Nephron progenitor cell (in vitro differentiated cells): ENCODE measurements around the gene CSF1R.
A peak's percentile ranks its signal among the peaks of the same experiment; 100 is the strongest.
"Not testable (repeated sequence)": the region's sequence is repeated elsewhere in the genome, so short reads cannot be mapped to it uniquely, and the experiment has no call there.

ENCODE experiments used
- DNase-seq: peaks from one replicate; pipeline ENCODE4 v3.0.0; 2021
- H3K27ac Mint-ChIP-seq: 2 replicates; pipeline ENCODE4 v1.8.0; 2021; ENCODE audit warnings: mild to moderate bottlenecking, moderate library complexity, mixed read lengths
- H3K27me3 Mint-ChIP-seq: 2 replicates; pipeline ENCODE4 v1.8.0; 2021; ENCODE audit warnings: mild to moderate bottlenecking, low read depth, mixed read lengths; ENCODE audit not compliant: poor library complexity
- H3K36me3 Mint-ChIP-seq: 2 replicates; pipeline ENCODE4 v1.8.0; 2021; ENCODE audit warnings: low read depth, mixed read lengths
- H3K4me1 Mint-ChIP-seq: 2 replicates; pipeline ENCODE4 v1.8.0; 2021; ENCODE audit warnings: mixed read lengths
- H3K4me3 Mint-ChIP-seq: 2 replicates; pipeline ENCODE4 v1.8.0; 2021; ENCODE audit warnings: mild to moderate bottlenecking, moderate library complexity, mixed read lengths
- H3K9me3 Mint-ChIP-seq: 2 replicates; pipeline ENCODE4 v1.8.0; 2021; ENCODE audit warnings: mild to moderate bottlenecking, moderate library complexity, mixed read lengths
- TF ChIP-seq, protein P1 (sequence below): fragments of 200-600 bp; sonication (generic); IDR thresholded peaks from 2 replicates; pipeline ENCODE4 v1.5.0; 2021; ENCODE audit warnings: antibody characterized with exemption

Gene CSF1R

GRCh38 chr5:150034662-150035061 is 51.7 kb downstream of the CSF1R start:
- H3K9me3 Mint-ChIP-seq: no peaks in the 10 kb centered on the region
- no peak overlapping the region for H3K27ac Mint-ChIP-seq
- H3K27me3 Mint-ChIP-seq: no peaks in the 10 kb centered on the region
- H3K36me3 Mint-ChIP-seq: peaks cover 59% of the 10 kb centered on the region
- peaks cover 5% of the 10 kb centered on the region for H3K4me1 Mint-ChIP-seq
- TF ChIP-seq, protein P1, sequence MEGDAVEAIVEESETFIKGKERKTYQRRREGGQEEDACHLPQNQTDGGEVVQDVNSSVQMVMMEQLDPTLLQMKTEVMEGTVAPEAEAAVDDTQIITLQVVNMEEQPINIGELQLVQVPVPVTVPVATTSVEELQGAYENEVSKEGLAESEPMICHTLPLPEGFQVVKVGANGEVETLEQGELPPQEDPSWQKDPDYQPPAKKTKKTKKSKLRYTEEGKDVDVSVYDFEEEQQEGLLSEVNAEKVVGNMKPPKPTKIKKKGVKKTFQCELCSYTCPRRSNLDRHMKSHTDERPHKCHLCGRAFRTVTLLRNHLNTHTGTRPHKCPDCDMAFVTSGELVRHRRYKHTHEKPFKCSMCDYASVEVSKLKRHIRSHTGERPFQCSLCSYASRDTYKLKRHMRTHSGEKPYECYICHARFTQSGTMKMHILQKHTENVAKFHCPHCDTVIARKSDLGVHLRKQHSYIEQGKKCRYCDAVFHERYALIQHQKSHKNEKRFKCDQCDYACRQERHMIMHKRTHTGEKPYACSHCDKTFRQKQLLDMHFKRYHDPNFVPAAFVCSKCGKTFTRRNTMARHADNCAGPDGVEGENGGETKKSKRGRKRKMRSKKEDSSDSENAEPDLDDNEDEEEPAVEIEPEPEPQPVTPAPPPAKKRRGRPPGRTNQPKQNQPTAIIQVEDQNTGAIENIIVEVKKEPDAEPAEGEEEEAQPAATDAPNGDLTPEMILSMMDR: no peak
- no peak overlapping the region for H3K4me3 Mint-ChIP-seq
- no peak for DNase-seq

DNA sequence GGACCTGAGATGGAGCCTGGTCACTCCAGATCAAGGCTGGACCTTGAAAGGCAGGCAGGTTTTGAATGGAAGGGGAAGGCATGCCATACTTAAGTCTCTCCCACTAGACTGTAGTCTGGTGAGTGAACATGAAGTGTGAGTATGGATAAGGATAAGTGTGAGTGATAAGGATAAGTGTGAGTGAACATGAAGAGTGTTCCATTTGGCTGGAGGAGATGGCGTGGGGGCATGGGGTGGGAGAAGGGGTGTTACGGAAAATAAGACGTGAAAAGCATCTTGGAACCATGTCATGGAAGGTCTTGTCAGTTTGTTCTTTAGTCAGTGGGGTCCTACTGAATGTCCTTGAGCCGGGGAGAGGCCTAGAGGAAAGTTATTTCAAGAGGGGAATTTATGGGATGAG is 53.0 kb downstream of the CSF1R start:
- H3K9me3 Mint-ChIP-seq: no peaks in the 10 kb centered on the region
- TF ChIP-seq, protein P1: no peak
- no peaks in the 10 kb centered on the region for H3K27me3 Mint-ChIP-seq
- no peak for DNase-seq
- peaks cover 5% of the 10 kb centered on the region for H3K4me1 Mint-ChIP-seq
- peak overlapping the region; percentile 14 for H3K27ac Mint-ChIP-seq
- no peak overlapping the region for H3K4me3 Mint-ChIP-seq
- H3K36me3 Mint-ChIP-seq: peaks cover 62% of the 10 kb centered on the region

GRCh38 chr5:150028047-150028446 is 58.3 kb downstream of the CSF1R start:
- H3K4me3 Mint-ChIP-seq, DNase-seq, H3K27ac Mint-ChIP-seq, H3K4me1 Mint-ChIP-seq, H3K9me3 Mint-ChIP-seq, H3K27me3 Mint-ChIP-seq: not testable (repeated sequence)
- peaks cover 61% of the 10 kb centered on the region for H3K36me3 Mint-ChIP-seq

DNA sequence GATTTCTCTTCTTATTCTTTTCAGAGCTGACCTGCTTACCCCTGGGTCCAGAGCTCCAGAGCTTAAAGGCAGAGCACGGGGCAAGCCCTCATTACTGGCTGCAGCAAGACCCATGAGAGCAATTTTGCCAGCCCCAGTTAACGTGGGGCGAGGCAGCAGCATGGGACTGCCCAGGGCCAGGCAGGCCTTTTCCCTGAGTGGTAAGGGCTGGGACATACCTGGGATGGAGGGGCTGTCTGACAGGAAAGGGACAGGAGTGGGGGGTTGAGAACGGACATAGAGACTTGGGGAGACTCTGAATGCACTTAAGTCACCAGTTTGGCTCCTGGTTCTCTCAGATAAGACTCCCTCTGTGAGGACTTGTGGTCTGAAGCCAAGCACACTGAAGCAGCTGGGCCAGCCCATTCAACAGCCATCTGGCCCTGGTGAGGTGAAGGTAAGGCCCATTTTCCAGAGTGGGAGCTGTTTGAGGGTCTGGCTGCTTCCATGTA is 59.6 kb downstream of the CSF1R start:
- Mint-ChIP-seq H3K9me3 (no peaks in the 10 kb centered on the region), H3K27ac (no peak overlapping the region), H3K36me3 (peaks cover 66% of the 10 kb centered on the region), H3K27me3 (peaks cover 2% of the 10 kb centered on the region), H3K4me3 (no peak overlapping the region), H3K4me1 (peaks cover 18% of the 10 kb centered on the region)
- TF ChIP-seq, protein P1: no peak
- no peak for DNase-seq

DNA sequence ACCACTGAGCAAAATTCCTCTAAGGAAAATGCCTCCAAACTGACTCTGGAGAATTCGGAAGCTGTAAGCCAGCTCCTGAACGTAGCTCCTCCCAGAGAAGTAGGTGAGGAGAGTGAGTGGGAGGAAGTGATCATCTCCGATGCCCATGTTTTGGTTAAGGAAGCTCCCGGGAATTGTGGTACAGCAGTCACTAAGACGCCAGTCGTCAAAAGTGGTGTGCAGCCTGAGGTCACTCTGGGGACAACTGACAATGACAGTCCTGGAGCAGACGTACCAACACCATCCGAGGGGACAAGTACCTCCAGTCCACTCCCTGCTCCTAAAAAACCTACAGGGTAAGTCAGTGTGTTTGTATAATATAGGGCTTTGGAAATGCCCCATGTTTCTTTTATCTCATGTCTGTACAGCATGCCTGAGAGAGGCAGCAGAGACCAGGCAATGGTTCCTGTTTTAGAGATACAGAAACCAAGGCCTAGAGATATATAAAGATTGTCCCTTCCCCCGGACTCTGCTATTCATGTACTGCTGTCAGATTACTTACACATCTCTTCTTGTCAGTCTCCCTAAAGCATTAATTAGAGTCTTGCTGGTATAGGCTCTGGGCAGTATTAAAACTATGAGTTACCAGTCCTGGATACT is 61.9 kb downstream of the CSF1R start:
- no peak for DNase-seq
- no peak overlapping the region for H3K4me3 Mint-ChIP-seq
- H3K4me1 Mint-ChIP-seq: peaks cover 20% of the 10 kb centered on the region
- peak overlapping the region; percentile 90 for H3K27ac Mint-ChIP-seq
- peaks cover 3% of the 10 kb centered on the region for H3K27me3 Mint-ChIP-seq
- TF ChIP-seq, protein P1: no peak
- peaks cover 71% of the 10 kb centered on the region for H3K36me3 Mint-ChIP-seq
- no peaks in the 10 kb centered on the region for H3K9me3 Mint-ChIP-seq

GRCh38 chr5:150023136-150023535 is 63.2 kb downstream of the CSF1R start:
- H3K27ac Mint-ChIP-seq: no peak overlapping the region
- H3K9me3 Mint-ChIP-seq: no peaks in the 10 kb centered on the region
- H3K4me3 Mint-ChIP-seq: no peak overlapping the region
- peaks cover 74% of the 10 kb centered on the region for H3K36me3 Mint-ChIP-seq
- peaks cover 3% of the 10 kb centered on the region for H3K27me3 Mint-ChIP-seq
- no peak for DNase-seq
- H3K4me1 Mint-ChIP-seq: peaks cover 20% of the 10 kb centered on the region
- TF ChIP-seq, protein P1: no peak
